Measurements from ENCODE around the gene GNA15.

The GNA15 gene

DNA sequence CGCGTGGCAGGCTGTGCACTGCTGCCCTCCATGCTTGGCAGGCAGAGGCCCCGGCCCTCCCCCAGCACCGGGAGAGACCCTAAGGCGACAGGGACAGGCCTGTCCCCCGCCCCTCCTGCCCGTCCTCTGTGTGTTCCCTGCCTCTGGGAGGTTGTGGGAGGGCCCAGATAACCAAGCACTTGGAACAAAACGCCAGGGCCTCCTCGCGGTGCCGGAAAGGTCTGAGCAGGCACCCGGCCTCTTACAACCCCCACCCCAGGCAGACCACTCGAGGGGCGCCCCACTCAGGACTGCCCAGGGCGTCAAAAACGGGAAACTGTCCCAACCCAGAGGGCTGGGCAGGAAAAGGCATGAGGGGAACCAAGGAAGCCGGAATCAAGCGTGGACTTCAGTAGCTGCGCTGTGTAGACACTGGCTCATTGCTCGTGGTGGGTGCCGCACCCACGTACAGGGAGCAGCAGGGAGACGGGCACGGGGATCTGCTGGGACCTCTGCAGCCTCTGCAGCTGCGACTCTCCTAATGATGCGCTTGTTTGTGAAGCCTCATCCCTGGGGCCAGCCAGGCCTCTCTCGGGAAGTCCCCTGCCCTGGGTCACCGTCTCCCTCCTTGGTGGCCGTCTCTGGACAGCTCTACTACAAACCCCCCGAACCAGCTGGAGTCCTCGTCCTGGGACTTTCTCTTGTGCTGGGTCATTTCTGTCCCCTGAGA is 21.7 kb upstream of the GNA15 start:
- H3K4me2 ChIP-seq (ENCODE audit: insufficient read depth, low read length), result no peak overlapping the region
- 0 out of 2 replicates have a peak, but pooled peaks cover 3% of the 10 kb centered on the region for H4K20me1 ChIP-seq (ENCODE audit: insufficient read depth, low read length)
- H3K4me1 ChIP-seq (ENCODE audit: insufficient read depth, low read length), result no peaks in the 10 kb centered on the region
- ATAC-seq (ENCODE audit: insufficient read depth, low read depth) (no peak), DNase-seq (no peak)
- H3K4me3 ChIP-seq (ENCODE audit: low read depth in 1 of 2, low read length in 2 of 2), result no peak overlapping the region
- no peak overlapping the region for H3K9ac ChIP-seq (ENCODE audit: low read depth, low read length)
- H2AFZ ChIP-seq (ENCODE audit: low read depth, low read length), result no peak overlapping the region
- no peaks in the 10 kb centered on the region for H3K27me3 ChIP-seq (ENCODE audit: insufficient read depth, low read length, poor library complexity)
- TF ChIP-seq EZH2 (IDR thresholded peaks at IDR 0.05; ENCODE audit: borderline replicate concordance, low read depth, low read length, severe bottlenecking), result no peak
- TF ChIP-seq, protein P1, sequence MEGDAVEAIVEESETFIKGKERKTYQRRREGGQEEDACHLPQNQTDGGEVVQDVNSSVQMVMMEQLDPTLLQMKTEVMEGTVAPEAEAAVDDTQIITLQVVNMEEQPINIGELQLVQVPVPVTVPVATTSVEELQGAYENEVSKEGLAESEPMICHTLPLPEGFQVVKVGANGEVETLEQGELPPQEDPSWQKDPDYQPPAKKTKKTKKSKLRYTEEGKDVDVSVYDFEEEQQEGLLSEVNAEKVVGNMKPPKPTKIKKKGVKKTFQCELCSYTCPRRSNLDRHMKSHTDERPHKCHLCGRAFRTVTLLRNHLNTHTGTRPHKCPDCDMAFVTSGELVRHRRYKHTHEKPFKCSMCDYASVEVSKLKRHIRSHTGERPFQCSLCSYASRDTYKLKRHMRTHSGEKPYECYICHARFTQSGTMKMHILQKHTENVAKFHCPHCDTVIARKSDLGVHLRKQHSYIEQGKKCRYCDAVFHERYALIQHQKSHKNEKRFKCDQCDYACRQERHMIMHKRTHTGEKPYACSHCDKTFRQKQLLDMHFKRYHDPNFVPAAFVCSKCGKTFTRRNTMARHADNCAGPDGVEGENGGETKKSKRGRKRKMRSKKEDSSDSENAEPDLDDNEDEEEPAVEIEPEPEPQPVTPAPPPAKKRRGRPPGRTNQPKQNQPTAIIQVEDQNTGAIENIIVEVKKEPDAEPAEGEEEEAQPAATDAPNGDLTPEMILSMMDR (IDR thresholded peaks at IDR 0.05; ENCODE audit: borderline replicate concordance, extremely low read depth, low read length, poor library complexity, severe bottlenecking), result no peak
- H3K79me2 ChIP-seq (ENCODE audit: insufficient read depth, low read length), result peaks cover 18% of the 10 kb centered on the region
- no peaks in the 10 kb centered on the region for H3K9me3 ChIP-seq (ENCODE audit: insufficient read depth, low read length, severe bottlenecking)
- no peak overlapping the region for H3K27ac ChIP-seq (ENCODE audit: low read length)
- peaks cover 34% of the 10 kb centered on the region for H3K36me3 ChIP-seq (ENCODE audit: insufficient read depth, low read length)

DNA sequence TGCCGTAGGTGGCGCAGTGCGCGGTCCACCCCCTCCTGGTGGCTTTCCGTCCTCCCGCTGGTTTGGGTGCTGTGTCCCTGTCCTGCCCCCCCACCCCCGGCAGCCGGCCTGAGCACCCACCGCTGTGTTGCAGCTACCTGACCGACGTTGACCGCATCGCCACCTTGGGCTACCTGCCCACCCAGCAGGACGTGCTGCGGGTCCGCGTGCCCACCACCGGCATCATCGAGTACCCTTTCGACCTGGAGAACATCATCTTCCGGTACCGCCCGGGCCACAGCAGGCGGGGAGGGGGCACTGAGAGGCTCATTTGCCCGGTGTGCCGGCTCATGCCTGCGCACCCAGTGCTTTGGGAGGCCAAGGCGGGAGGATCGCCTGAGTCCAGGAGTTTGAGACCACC is 21.0 kb upstream of the GNA15 start:
- no peak overlapping the region for H3K4me3 ChIP-seq (ENCODE audit: low read depth in 1 of 2, low read length in 2 of 2)
- H3K79me2 ChIP-seq (ENCODE audit: insufficient read depth, low read length), result peaks cover 11% of the 10 kb centered on the region
- no peak overlapping the region for H3K4me2 ChIP-seq (ENCODE audit: insufficient read depth, low read length)
- peaks cover 36% of the 10 kb centered on the region for H3K36me3 ChIP-seq (ENCODE audit: insufficient read depth, low read length)
- TF ChIP-seq, protein P1 (IDR thresholded peaks at IDR 0.05; ENCODE audit: borderline replicate concordance, extremely low read depth, low read length, poor library complexity, severe bottlenecking), result no peak
- no peak for TF ChIP-seq EZH2 (IDR thresholded peaks at IDR 0.05; ENCODE audit: borderline replicate concordance, low read depth, low read length, severe bottlenecking)
- no peaks in the 10 kb centered on the region for H3K9me3 ChIP-seq (ENCODE audit: insufficient read depth, low read length, severe bottlenecking)
- H3K27ac ChIP-seq (ENCODE audit: low read length), result no peak overlapping the region
- H3K27me3 ChIP-seq (ENCODE audit: insufficient read depth, low read length, poor library complexity), result no peaks in the 10 kb centered on the region
- H4K20me1 ChIP-seq (ENCODE audit: insufficient read depth, low read length), result 0 out of 2 replicates have a peak, but pooled peaks cover 3% of the 10 kb centered on the region
- H3K4me1 ChIP-seq (ENCODE audit: insufficient read depth, low read length), result no peaks in the 10 kb centered on the region
- no peak overlapping the region for H3K9ac ChIP-seq (ENCODE audit: low read depth, low read length)
- DNase-seq, result no peak
- no peak overlapping the region for H2AFZ ChIP-seq (ENCODE audit: low read depth, low read length)
- ATAC-seq (ENCODE audit: insufficient read depth, low read depth), result no peak

DNA sequence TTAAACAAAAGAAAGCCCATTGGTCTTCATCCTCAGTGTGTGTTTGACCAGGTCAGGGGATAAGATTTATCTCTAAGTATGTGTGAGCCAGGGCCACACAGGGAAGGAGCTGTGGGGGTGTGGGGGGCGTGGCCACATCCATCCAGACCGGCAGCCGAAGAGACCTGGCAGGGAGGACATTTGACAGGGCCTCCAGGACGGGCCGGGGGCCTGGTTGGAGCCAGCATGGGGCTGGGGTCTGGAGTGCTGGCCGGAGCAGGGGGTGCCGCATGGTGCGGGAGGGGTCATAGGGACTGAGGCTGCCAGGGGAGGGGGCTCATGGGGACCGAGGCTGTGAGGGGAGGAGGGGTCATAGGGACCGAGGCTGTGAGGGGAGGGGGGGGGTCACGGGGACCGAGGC is 20.4 kb upstream of the GNA15 start:
- no peak for DNase-seq
- no peaks in the 10 kb centered on the region for H3K4me1 ChIP-seq (ENCODE audit: insufficient read depth, low read length)
- H3K4me2 ChIP-seq (ENCODE audit: insufficient read depth, low read length), result no peak overlapping the region
- H3K9ac ChIP-seq (ENCODE audit: low read depth, low read length), result no peak overlapping the region
- peaks cover 38% of the 10 kb centered on the region for H3K36me3 ChIP-seq (ENCODE audit: insufficient read depth, low read length)
- H3K4me3 ChIP-seq (ENCODE audit: low read depth in 1 of 2, low read length in 2 of 2), result no peak overlapping the region
- H3K27me3 ChIP-seq (ENCODE audit: insufficient read depth, low read length, poor library complexity), result no peaks in the 10 kb centered on the region
- no peaks in the 10 kb centered on the region for H3K9me3 ChIP-seq (ENCODE audit: insufficient read depth, low read length, severe bottlenecking)
- TF ChIP-seq EZH2 (IDR thresholded peaks at IDR 0.05; ENCODE audit: borderline replicate concordance, low read depth, low read length, severe bottlenecking), result no peak
- TF ChIP-seq, protein P1 (IDR thresholded peaks at IDR 0.05; ENCODE audit: borderline replicate concordance, extremely low read depth, low read length, poor library complexity, severe bottlenecking), result no peak
- no peak overlapping the region for H2AFZ ChIP-seq (ENCODE audit: low read depth, low read length)
- no peak for ATAC-seq (ENCODE audit: insufficient read depth, low read depth)
- 0 out of 2 replicates have a peak, but pooled peaks cover 3% of the 10 kb centered on the region for H4K20me1 ChIP-seq (ENCODE audit: insufficient read depth, low read length)
- H3K79me2 ChIP-seq (ENCODE audit: insufficient read depth, low read length), result peaks cover 8% of the 10 kb centered on the region
- no peak overlapping the region for H3K27ac ChIP-seq (ENCODE audit: low read length)
